Measurements from ENCODE around the gene ENO2.
"Not testable (repeated sequence)": the region's sequence is repeated elsewhere in the genome, so short reads cannot be mapped to it uniquely, and the experiment has no call there.

ENO2 gene

DNA sequence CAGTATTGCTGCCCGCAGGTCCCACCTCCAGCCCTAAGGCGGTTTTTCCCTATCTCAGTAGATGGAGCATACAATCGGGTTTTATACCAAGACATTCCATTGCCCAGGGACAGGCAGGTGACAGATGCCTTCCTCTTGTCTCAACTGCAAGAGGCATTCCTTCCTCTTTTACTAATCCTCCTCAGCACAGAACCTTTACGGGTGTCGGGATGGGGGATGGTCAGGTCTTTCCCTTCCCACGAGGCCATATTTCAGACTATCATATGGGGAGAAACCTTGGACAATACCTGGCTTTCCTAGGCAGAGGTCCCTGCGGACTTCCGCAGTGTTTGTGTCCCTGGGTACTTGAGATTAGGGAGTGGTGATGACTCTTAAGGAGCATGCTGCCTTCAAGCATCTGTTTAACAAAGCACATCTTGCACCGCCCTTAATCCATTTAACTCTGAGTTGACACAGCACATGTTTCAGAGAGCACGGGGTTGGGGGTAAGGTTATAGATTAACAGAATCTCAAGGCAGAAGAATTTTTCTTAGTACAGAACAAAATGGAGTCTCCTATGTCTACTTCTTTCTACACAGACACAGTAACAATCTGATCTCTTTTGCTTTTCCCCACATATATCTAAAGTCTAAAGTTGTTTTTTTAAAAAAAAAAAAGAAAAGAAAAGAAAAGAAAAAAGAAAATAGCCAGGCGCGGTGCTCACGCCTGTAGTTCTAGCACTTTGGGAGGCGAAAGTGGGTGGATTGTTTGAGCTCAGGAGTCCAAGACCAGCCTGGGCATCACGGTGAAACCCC lies 28.0 kb upstream of the ENO2 start:
- not testable (repeated sequence) for DNase-seq

- DNase-seq, result no peak
These were observed 26.9 kb upstream of the ENO2 start for GRCh38 chr12:6887460-6887859.

- DNase-seq, result no peak
These were observed 26.0 kb upstream of the ENO2 start for GRCh38 chr12:6888360-6888759.

- not testable (repeated sequence) for DNase-seq
These were observed 25.6 kb upstream of the ENO2 start for GRCh38 chr12:6888794-6889193.

GRCh38 chr12:6889775-6890573 lies 24.4 kb upstream of the ENO2 start:
- DNase-seq, result not testable (repeated sequence)

DNA sequence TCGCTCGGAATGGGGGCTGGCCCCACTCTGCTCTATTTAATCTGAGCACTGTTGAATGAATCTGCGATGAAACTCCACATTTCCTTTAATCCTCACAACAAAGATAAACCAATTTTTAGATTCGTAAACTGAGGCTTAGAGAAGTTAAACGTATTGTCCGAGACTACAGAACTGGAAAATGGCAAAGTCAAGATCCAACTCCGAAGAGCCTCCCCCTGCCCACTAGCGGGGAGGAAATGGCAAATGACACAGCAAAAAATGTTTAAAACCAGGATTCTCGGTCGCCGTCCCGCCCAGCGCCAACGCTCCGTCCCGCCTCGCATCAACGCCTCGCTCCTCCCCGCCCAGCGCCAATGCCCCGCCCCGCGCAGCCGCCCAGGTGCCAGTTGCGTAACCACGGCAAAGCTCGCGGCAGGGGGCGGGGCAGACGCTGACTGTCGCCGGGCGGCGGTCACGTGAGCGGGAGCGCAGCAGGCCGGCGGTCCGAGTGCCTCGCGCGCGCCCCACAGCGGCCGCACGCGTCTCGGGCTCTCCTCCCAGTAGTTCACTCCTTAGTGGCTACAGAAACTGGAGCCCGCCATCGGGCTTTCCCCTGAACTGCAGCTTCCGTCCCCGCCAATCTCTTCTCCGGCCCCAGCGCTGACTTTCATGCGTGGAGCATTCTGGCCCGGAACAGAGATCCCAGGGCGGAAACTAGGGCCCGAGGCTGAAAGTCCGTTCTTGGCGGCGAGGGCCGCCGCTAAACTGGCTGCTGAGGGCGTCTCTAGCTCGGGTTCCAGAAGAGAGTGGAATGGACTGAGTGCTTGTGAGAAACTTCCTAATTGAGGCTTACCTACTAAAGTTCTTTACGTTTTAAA lies 23.4 kb upstream of the ENO2 start:
- peak; percentile 96 for DNase-seq

DNA sequence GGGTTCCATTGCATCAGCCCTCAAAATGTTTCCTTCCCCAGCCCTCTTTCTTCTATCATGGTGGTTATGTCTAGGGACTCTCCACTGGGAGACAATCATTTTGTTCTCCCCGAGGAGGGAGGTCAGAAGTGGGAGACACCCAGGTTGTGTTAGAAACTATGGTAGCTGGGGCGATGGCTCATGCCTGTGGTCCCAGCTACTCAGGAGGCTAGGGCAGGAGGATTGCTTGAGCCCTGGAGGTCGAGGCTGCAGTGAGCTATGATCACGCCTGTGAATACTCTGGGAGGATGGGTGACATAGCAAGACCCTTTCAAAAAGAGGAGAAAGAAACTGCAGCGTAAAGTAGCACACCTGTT lies 22.8 kb upstream of the ENO2 start:
- DNase-seq, result no peak

DNA sequence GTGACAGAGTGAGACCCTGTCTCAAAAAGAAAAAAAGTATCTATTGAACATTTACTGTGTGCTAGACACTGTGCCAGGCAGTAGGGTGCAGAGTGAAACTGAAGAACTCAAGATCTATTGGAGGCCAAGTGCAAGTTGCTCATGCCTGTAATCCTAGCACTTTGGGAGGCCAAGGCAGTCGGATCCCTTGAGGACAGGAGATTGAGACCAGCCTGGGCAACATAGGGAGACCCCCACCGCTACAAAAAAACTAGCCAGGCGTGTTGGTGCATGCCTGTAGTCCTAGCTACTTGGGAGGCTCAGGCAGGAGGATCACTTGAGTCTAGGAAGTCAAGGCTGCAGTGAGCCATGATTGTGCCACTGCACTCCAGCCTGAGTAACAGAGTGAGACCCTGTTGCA lies 21.7 kb upstream of the ENO2 start:
- DNase-seq, result not testable (repeated sequence)

DNA sequence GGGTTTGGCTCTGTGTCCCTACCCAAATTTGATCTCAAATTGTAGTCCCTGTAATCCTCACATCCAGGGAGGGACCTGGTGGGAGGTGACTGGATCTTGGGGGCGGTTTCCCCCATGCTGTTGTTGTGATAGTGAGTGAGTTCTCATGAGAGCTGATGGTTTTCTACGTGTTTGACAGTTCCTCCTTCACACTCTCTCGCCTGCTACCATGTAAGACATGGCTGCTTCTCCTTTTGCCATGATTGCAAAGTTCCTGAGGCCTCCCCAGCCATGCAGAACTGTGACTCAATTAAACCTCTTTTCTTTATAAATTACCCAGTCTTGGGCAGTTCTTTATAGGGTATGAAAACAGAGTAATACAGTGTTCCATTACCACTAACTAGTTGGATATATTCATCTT lies 20.1 kb upstream of the ENO2 start:
- no peak for DNase-seq

DNA sequence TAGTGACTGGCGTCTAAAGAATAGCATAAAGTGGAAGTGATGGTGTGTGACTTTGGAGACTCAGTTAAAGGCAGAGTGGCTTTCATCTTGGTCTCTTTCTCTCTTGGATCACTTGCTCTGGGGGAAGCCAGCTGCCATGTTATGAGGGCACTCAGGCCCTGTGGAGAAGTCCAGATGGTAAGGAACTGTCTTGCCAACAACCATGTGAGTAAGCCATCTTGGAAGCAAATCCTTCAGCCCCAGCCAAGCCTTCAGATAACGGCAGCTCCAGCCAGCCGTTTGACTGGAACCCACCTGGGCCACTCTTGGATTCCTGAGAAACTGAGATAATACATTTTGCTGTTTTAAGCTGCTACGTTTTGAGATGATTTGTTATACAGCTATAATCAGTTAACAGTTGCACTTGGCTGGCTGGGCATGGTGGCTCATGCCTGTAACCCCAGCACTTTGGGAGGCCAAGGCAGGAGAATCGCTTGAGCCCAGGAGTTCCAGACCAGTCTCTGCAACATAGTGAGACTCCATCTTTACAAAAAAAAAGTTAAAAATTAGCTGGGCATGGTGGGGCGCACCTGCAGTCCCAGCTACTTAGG lies 17.4 kb upstream of the ENO2 start:
- DNase-seq, result no peak

- no peak for DNase-seq
These were observed 15.0 kb upstream of the ENO2 start for GRCh38 chr12:6899427-6899826.

GRCh38 chr12:6899837-6900519 lies 14.4 kb upstream of the ENO2 start:
- DNase-seq, result peak; percentile 37

- no peak for DNase-seq
These were observed 11.9 kb upstream of the ENO2 start for GRCh38 chr12:6902448-6902847.

GRCh38 chr12:6903722-6904121 lies 10.7 kb upstream of the ENO2 start:
- DNase-seq, result no peak

DNA sequence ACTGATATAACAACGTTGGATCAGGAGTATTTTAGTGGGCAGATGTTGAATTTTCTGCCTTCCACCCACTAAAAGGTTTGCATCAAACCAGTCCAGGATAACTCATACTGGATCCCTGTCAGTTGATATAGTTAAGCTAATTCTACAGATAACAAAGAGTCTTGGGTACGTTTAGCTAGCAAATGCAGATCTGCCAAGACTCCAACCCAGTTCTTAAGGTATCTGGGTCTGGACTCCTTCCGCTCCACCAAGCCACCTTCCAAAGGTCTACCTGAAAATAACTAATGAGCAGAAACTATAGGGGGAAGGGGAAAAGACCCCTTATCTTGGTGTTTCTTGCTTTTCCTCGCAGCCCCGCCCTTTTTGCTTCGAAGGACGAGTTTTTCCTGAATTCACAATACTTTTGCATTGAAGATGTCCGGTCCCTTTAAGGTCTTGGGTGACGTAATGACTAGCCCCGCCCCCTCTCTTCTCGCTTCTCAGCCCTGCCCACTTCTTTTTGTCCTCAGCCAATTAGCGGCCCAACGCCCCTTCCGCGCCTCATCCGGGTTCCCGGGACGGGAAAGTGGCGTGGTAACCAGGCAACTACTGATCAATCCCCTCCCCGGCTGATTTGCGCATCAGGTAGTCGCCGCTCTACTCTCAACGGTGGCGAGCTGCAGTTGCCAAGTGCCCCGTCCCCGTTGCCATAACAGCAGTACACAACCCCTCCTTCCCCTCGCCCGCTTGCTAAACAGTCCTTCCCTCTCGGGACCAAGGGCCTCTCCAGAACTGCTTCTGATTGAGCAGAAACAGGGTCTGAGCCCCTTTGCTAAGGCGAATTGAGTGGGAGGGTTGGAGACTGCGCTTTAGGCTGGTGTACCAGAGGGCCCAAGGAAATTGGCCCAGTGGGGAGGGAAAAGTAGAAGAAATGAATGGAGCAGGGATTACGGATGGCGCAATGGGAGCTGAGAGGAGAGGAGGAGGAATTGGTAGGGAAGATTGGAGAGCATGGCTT lies 9.8 kb upstream of the ENO2 start, which contains the start of gene LRRC23:
TSS of gene LRRC23 (plus strand) at position 543 of the 997 bp plus-strand sequence. CDS start 812 bp downstream, outside the sequence.
- peak; percentile 99 for DNase-seq

GRCh38 chr12:6905414-6906040 lies 8.9 kb upstream of the ENO2 start:
- no peak for DNase-seq

GRCh38 chr12:6908141-6908540 lies 6.2 kb upstream of the ENO2 start:
- DNase-seq, result not testable (repeated sequence)

DNA sequence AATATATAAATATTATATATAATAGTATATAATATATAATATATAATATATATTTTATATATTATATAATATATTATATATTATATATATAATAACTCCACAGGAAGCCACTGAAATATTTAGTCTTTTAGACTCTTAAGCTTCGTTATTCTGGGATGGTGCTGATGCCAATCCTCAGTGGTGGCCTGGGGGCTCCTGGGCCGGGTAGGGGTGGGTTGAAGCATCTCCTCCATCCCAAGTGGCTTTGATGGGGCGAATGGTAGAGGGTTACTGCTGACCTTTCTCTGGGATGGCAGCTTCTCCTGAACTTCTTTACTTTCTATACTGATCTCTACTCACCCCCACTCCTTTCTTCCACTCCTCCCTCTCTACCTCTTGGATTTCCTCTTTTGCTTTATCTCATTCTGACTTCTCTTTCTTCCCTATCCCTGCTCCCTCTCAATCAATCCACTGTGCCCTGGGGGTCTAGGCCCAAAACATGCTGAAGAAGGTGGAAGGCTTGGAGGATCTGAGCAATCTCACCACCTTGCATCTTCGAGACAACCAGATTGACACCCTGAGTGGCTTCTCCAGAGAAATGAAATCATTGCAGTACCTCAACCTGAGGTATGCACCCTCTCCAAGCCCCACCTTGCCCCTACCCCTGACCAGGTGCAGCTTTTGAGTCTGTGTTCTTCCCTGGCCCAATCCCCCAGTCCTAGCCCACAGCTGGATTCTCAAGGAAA lies 4.8 kb upstream of the ENO2 start:
- no peak for DNase-seq

- no peak for DNase-seq
These were observed 2.0 kb upstream of the ENO2 start for GRCh38 chr12:6912164-6912935.
